K562 (cell line): Measurements from ENCODE around the gene BPHL. TPM values are rescaled to one million over a fixed set of nuclear protein-coding genes. Genes with fewer than 3 reads are reported as not detected.

Experiments
- BCOR ChIP-seq: fragments of 450-650 bp; IDR thresholded peaks from 2 replicates; pipeline ENCODE4 v1.6.1; 2016
- GTF2E2 ChIP-seq: fragments of 200-800 bp; sonication (Bioruptor generic); IDR thresholded peaks from 2 replicates; pipeline ENCODE4 v1.6.1; 2016; ENCODE audit warnings: missing genetic modification characterization, missing compliant biosample characterization
- HCFC1 ChIP-seq: IDR thresholded peaks from 2 replicates; pipeline ENCODE4 v1.6.1; 2012; ENCODE audit warnings: low read depth, low read length, improper control_type of control experiment
- HMG20A ChIP-seq: fragments of 450-650 bp; formaldehyde crosslinking; conservative IDR thresholded peaks from 2 replicates; pipeline ENCODE4 v1.4.0; 2020; ENCODE audit warnings: mild to moderate bottlenecking, mixed read lengths
- KAT2B ChIP-seq: IDR thresholded peaks from one replicate; pipeline ENCODE4 v1.6.1; 2012; ENCODE audit warnings: low read depth, mild to moderate bottlenecking, control low read depth, inconsistent platforms, low read length, moderate library complexity
- MITF ChIP-seq: IDR thresholded peaks from 2 replicates; pipeline ENCODE4 v1.6.1; 2014; ENCODE audit warnings: antibody characterized with exemption
- NFE2 ChIP-seq: IDR thresholded peaks from 2 replicates; pipeline ENCODE4 v1.6.1; 2014; ENCODE audit warnings: antibody characterized with exemption, low read depth
- PTBP1 ChIP-seq: fragments of 200-400 bp; formaldehyde crosslinking; IDR thresholded peaks from 2 replicates; pipeline ENCODE4 v1.6.1; 2017; ENCODE audit warnings: low read depth, low read length
- RBM14 ChIP-seq: fragments of 200-400 bp; formaldehyde crosslinking; IDR thresholded peaks from 2 replicates; pipeline ENCODE4 v1.6.1; 2018; ENCODE audit warnings: low read depth, mild to moderate bottlenecking, low read length, moderate library complexity, borderline replicate concordance; ENCODE audit not compliant: insufficient read depth
- RNF2 ChIP-seq: sonication (generic); IDR thresholded peaks from 2 replicates; pipeline ENCODE4 v1.6.1; 2016
- RUNX1 ChIP-seq: sonication (generic); IDR thresholded peaks from 2 replicates; pipeline ENCODE4 v1.6.1; 2016; ENCODE audit warnings: antibody characterized with exemption, low read depth
- SMC3 ChIP-seq: conservative IDR thresholded peaks from 2 replicates; pipeline ENCODE4 v1.6.1; 2011; ENCODE audit warnings: low read depth, low read length, improper control_type of control experiment; ENCODE audit not compliant: insufficient read depth
- SPI1 ChIP-seq: IDR thresholded peaks from 2 replicates; pipeline ENCODE4 v1.6.1; 2011; ENCODE audit warnings: low read depth, low read length, control low read depth, borderline replicate concordance
- TCF7L2 ChIP-seq: fragments of 150-350 bp; IDR thresholded peaks from 2 replicates; pipeline ENCODE4 v1.6.1; 2016; ENCODE audit warnings: low read depth, mild to moderate bottlenecking, low read length, moderate library complexity
- THAP12 ChIP-seq: fragments of 250-450 bp; sonication (Bioruptor Pico); IDR thresholded peaks from 2 replicates; pipeline ENCODE4 v1.9.0; 2021; ENCODE audit warnings: mild to moderate bottlenecking, inconsistent platforms
- ZNF253 ChIP-seq: fragments of 250-450 bp; sonication (Bioruptor Pico); conservative IDR thresholded peaks from 2 replicates; pipeline ENCODE4 v1.6.1; 2021; ENCODE audit warnings: mild to moderate bottlenecking
- ZNF280A ChIP-seq: fragments of 450-650 bp; IDR thresholded peaks from 2 replicates; pipeline ENCODE4 v1.6.1; 2018; ENCODE audit warnings: mild to moderate bottlenecking, low read depth; ENCODE audit not compliant: partially characterized antibody
- ZNF354B ChIP-seq: fragments of 250-450 bp; sonication (Bioruptor Pico); IDR thresholded peaks from 2 replicates; pipeline ENCODE4 v1.4.0; 2020
- ZNF431 ChIP-seq: sonication (generic); formaldehyde crosslinking; IDR thresholded peaks from 2 replicates; pipeline ENCODE4 v1.8.0; 2022; ENCODE audit warnings: mild to moderate bottlenecking, missing genetic modification reagents
- ZNF518B ChIP-seq: fragments of 250-450 bp; sonication (Bioruptor Pico); IDR thresholded peaks from 2 replicates; pipeline ENCODE4 v1.5.0; 2021; ENCODE audit warnings: mild to moderate bottlenecking, moderate library complexity
- polyA plus RNA-seq, 8 experiments: library from polyadenylated mRNA; depleted of rRNA in 4 of 8; stranded (reverse) in 5 of 8; unstranded in 3 of 8; fragments of >200 nt; fragmentation: Nextera tagmentation in 2 of 8; fragmentation: Illumina TruSeq in 1 of 8; extraction: Ambion mirVana in 2 of 8; extraction: Trizol in 1 of 8; gene quantifications; 2 replicates each; pipeline versions ENCODE4 v1.2.1 to v1.2.3, GENCODE V29; 2011 to 2014; ENCODE audit warnings: inconsistent platforms in 1 of 8, missing spikeins in 1 of 8
- total RNA-seq, 7 experiments: library from RNA; depleted of rRNA in 6 of 7; stranded (reverse); fragments of >200 nt in 6 of 7; fragmentation: Illumina TruSeq in 2 of 7; extraction: Trizol in 2 of 7; gene quantifications; 2 replicates each; pipeline versions ENCODE4 v1.2.1 to v1.2.3, GENCODE V29; 2011 to 2021; ENCODE audit warnings: low replicate concordance in 1 of 7

BPHL gene
- total and polyA plus RNA-seq, 9 of the 15 experiments (the other 6 are each of a cell fraction or from before 2014, with no cell fraction given) = 3.5 to 17.4 (median 8.2) TPM

GRCh38 chr6:3195695-3196497 lies 77.4 kb downstream of the BPHL start (continued):
- TF ChIP-seq ZNF280A (no peak), MITF (0 out of 2 replicates have a peak, but pooled peaks have one; percentile 58), ZNF354B (CRISPR knock-in tag) (no peak), NFE2 (0 out of 2 replicates have a peak, but pooled peaks have one; percentile 1), RUNX1 (no peak), THAP12 (CRISPR knock-in tag) (no peak), RNF2 (no peak), HCFC1 (no peak), SPI1 (peak; percentile 98), HMG20A (no peak), ZNF253 (CRISPR knock-in tag) (no peak), KAT2B (no peak), ZNF431 (CRISPR knock-in tag) (0 out of 2 replicates have a peak, but pooled peaks have one; percentile 40), TCF7L2 (no peak), PTBP1 (no peak), SMC3 (no peak), GTF2E2 (tag) (no peak), BCOR (0 out of 2 replicates have a peak, but pooled peaks have one; percentile 10), RBM14 (no peak), ZNF518B (CRISPR knock-in tag) (no peak)
